K562 (cell line): Measurements from ENCODE around the gene SGO1. TPM values are rescaled to one million over a fixed set of nuclear protein-coding genes. Genes with fewer than 3 reads are reported as not detected.

ENCODE experiments used
- CTCF ChIP-seq, 3 experiments: IDR thresholded peaks in 2 of 3; conservative IDR thresholded peaks in 1 of 3; 2 replicates each; pipeline ENCODE4 v1.5.1; 2011 to 2012; ENCODE audit warnings: low read length in 3 of 3, mild to moderate bottlenecking in 3 of 3, control low read depth in 2 of 3, improper control_type of control experiment in 1 of 3, inconsistent platforms in 1 of 3, low read depth in 1 of 3, mixed read lengths in 1 of 3, moderate library complexity in 1 of 3; ENCODE audit not compliant: insufficient read depth in 2 of 3
- DACH1 ChIP-seq: fragments of 450-650 bp; IDR thresholded peaks from 2 replicates; pipeline ENCODE4 v1.6.1; 2018; ENCODE audit not compliant: partially characterized antibody
- EGR1 ChIP-seq: fragments of 450-650 bp; conservative IDR thresholded peaks from 2 replicates; pipeline ENCODE4 v1.6.1; 2017; ENCODE audit warnings: mild to moderate bottlenecking
- EHMT2 ChIP-seq: fragments of 450-650 bp; IDR thresholded peaks from 2 replicates; pipeline ENCODE4 v1.6.1; 2018; ENCODE audit warnings: antibody characterized with exemption
- GABPB1 ChIP-seq: sonication (generic); formaldehyde crosslinking; IDR thresholded peaks from 2 replicates; pipeline ENCODE4 v1.8.0; 2022; ENCODE audit warnings: mild to moderate bottlenecking, missing genetic modification reagents
- HBP1 ChIP-seq: fragments of 450-650 bp; formaldehyde crosslinking; IDR thresholded peaks from 2 replicates; pipeline ENCODE4 v1.4.0; 2022; ENCODE audit warnings: missing genetic modification characterization
- HES1 ChIP-seq: fragments of 450-650 bp; IDR thresholded peaks from 2 replicates; pipeline ENCODE4 v1.6.1; 2016; ENCODE audit warnings: low read depth, mild to moderate bottlenecking, moderate library complexity
- ILK ChIP-seq: fragments of 450-650 bp; IDR thresholded peaks from 2 replicates; pipeline ENCODE4 v1.6.1; 2016; ENCODE audit warnings: missing genetic modification characterization, low read depth, mild to moderate bottlenecking, missing compliant biosample characterization, moderate library complexity, borderline replicate concordance
- JUN ChIP-seq, 2 experiments: sonication (generic) in 1 of 2; formaldehyde crosslinking in 1 of 2; IDR thresholded peaks; 2 replicates each; pipeline versions ENCODE4 v1.6.1 to v1.8.0; 2012 to 2022; ENCODE audit warnings: borderline replicate concordance in 2 of 2, mild to moderate bottlenecking in 2 of 2, improper control_type of control experiment in 1 of 2, low read depth in 1 of 2, low read length in 1 of 2, missing genetic modification reagents in 1 of 2
- MTA2 ChIP-seq: fragments of 450-650 bp; IDR thresholded peaks from 2 replicates; pipeline ENCODE4 v1.6.1; 2016; ENCODE audit warnings: low read depth
- NCOA2 ChIP-seq, 2 experiments: fragments of 450-650 bp; IDR thresholded peaks; 2 replicates each; pipeline ENCODE4 v1.6.1; 2018; ENCODE audit warnings: mild to moderate bottlenecking in 2 of 2, moderate library complexity in 1 of 2; ENCODE audit not compliant: partially characterized antibody in 2 of 2
- RAD21 ChIP-seq, 2 experiments: fragments of 250-450 bp in 1 of 2; fragments of 450-650 bp in 1 of 2; sonication (Bioruptor Pico) in 1 of 2; formaldehyde crosslinking in 1 of 2; IDR thresholded peaks in 1 of 2; conservative IDR thresholded peaks in 1 of 2; 2 replicates each; pipeline versions ENCODE4 v1.4.0 to v1.8.0; 2020 to 2022; ENCODE audit warnings: mild to moderate bottlenecking in 2 of 2, moderate library complexity in 1 of 2
- SIRT6 ChIP-seq: IDR thresholded peaks from one replicate; pipeline ENCODE4 v1.6.1; 2012; ENCODE audit warnings: low read depth, mild to moderate bottlenecking, control low read depth, inconsistent platforms, low read length, moderate library complexity
- SNAPC5 ChIP-seq: fragments of 250-450 bp; sonication (Bioruptor Pico); IDR thresholded peaks from 2 replicates; pipeline ENCODE4 v1.8.0; 2021; ENCODE audit warnings: moderate library complexity, mild to moderate bottlenecking, inconsistent platforms
- SNIP1 ChIP-seq: fragments of 450-650 bp; IDR thresholded peaks from 2 replicates; pipeline ENCODE4 v1.7.1; 2017; ENCODE audit warnings: low read depth, mild to moderate bottlenecking
- XRCC3 ChIP-seq: fragments of 450-650 bp; IDR thresholded peaks from 2 replicates; pipeline ENCODE4 v1.6.1; 2017; ENCODE audit warnings: mild to moderate bottlenecking, moderate library complexity
- YBX1 ChIP-seq: fragments of 450-650 bp; IDR thresholded peaks from 2 replicates; pipeline ENCODE4 v1.7.1; 2016; ENCODE audit warnings: mild to moderate bottlenecking
- ZNF124 ChIP-seq: sonication (generic); formaldehyde crosslinking; IDR thresholded peaks from 2 replicates; pipeline ENCODE4 v1.8.1; 2022; ENCODE audit warnings: missing genetic modification reagents
- ZNF197 ChIP-seq: fragments of 200-800 bp; sonication (Bioruptor generic); IDR thresholded peaks from 2 replicates; pipeline ENCODE4 v1.6.1; 2016; ENCODE audit warnings: low read depth, missing genetic modification characterization, missing compliant biosample characterization
- ZNF274 ChIP-seq: IDR thresholded peaks from 2 replicates; pipeline ENCODE4 v1.6.1; 2011; ENCODE audit warnings: low read depth, mild to moderate bottlenecking, low read length, moderate library complexity, borderline replicate concordance
- ZNF395 ChIP-seq: fragments of 200-800 bp; sonication (Bioruptor generic); IDR thresholded peaks from 2 replicates; pipeline ENCODE4 v1.6.1; 2017; ENCODE audit warnings: missing genetic modification characterization, missing compliant biosample characterization
- polyA plus RNA-seq, 8 experiments: library from polyadenylated mRNA; depleted of rRNA in 4 of 8; stranded (reverse) in 5 of 8; unstranded in 3 of 8; fragments of >200 nt; fragmentation: Nextera tagmentation in 2 of 8; fragmentation: Illumina TruSeq in 1 of 8; extraction: Ambion mirVana in 2 of 8; extraction: Trizol in 1 of 8; gene quantifications; 2 replicates each; pipeline versions ENCODE4 v1.2.1 to v1.2.3, GENCODE V29; 2011 to 2014; ENCODE audit warnings: inconsistent platforms in 1 of 8, missing spikeins in 1 of 8
- total RNA-seq, 7 experiments: library from RNA; depleted of rRNA in 6 of 7; stranded (reverse); fragments of >200 nt in 6 of 7; fragmentation: Illumina TruSeq in 2 of 7; extraction: Trizol in 2 of 7; gene quantifications; 2 replicates each; pipeline versions ENCODE4 v1.2.1 to v1.2.3, GENCODE V29; 2011 to 2021; ENCODE audit warnings: low replicate concordance in 1 of 7

The SGO1 gene
- total and polyA plus RNA-seq, 9 of the 15 experiments (the other 6 are each of a cell fraction or from before 2014, with no cell fraction given): 13.7 to 57.3 (median 28.2) TPM

GRCh38 chr3:20185679-20186599, at the start of gene SGO1 (continued):
- TF ChIP-seq GABPB1 (CRISPR knock-in tag) (peak; percentile 79), EGR1 (peak; percentile 48; the same call in 1 of the 2 replicates), SIRT6 (no peak), YBX1 (no peak), MTA2 (no peak), EHMT2 (no peak), SNAPC5 (no peak), ZNF274 (no peak), ILK (tag) (no peak), JUN (IDR thresholded peaks at IDR 0.05; ENCODE audit: borderline replicate concordance, low read depth, low read length) (peak; percentile 87; the same call in 1 of the 2 replicates), JUN (CRISPR knock-in tag; IDR thresholded peaks at IDR 0.05; ENCODE audit: borderline replicate concordance) (no peak), ZNF124 (CRISPR knock-in tag) (no peak), ZNF197 (CRISPR knock-in tag) (no peak), CTCF (IDR thresholded peaks at IDR 0.05 in 2 of 3, conservative IDR thresholded peaks at IDR 0.05 in 1 of 3; ENCODE audit: insufficient read depth in 2 of 3, low read depth in 1 of 3, low read length in 3 of 3) (no peak), XRCC3 (no peak), HES1 (no peak; the same call in 1 of the 2 replicates), HBP1 (CRISPR knock-in tag) (0 out of 2 replicates have a peak, but pooled peaks have one; percentile 58), ZNF395 (CRISPR knock-in tag) (peak; percentile 92), RAD21 (CRISPR knock-in tag; conservative IDR thresholded peaks at IDR 0.05 in 1 of 2, IDR thresholded peaks at IDR 0.05 in 1 of 2) (0 out of 4 replicates have a peak, but pooled peaks of 1 of the 2 experiments have one; percentile 6), NCOA2 (IDR thresholded peaks at IDR 0.05; ENCODE audit: partially characterized antibody in 2 of 2) (no peak), SNIP1 (no peak), DACH1 (no peak)
